Stimulated activated CD8-positive, alpha-beta memory T cell treated with anti-CD3 and anti-CD28 coated beads, Interleukin-4, amount 100 ng/mL, for 4 hours (primary cell): ENCODE measurements around the gene DNAJC17.

Experiments used
- DNase-seq, 2 donors: peaks; one replicate each; pipeline ENCODE4 v3.0.0-alpha.2; 2020; ENCODE audit warnings: low read depth in 2 of 2, low spot score in 1 of 2

DNAJC17 gene

DNA sequence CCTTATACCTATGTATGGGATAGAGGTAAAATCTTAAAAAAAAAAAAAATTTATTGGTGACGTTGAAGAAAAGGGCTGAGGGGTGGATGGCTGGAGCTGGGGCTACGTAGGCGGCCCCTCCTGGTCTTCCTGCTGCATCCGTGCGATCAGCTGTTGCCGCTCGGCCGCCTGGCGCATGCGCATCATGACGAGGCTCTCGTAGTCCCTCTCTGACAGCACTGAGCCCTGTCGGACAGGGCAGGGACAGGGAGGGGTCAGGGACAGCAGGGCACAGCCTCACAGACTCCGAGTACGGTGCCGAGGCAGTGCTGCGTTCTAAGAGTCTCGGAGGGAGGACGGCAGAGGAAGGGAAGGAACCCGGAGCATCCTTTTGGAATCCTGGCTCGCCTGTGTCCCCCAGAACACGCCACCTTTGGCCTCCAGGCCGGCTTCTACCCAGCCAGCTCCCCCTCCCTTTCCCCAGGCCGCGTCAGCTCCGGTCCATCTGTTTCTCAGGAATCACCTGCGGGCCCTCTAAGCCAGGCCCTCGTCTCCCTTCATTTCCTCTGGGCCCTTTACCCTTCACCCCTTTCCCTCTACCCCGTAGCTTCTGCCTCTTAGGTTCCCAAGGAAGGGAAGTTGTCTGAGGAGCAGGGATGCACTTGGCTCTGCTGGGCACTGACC is 39.3 kb downstream of the DNAJC17 start:
- DNase-seq, result no peak

DNA sequence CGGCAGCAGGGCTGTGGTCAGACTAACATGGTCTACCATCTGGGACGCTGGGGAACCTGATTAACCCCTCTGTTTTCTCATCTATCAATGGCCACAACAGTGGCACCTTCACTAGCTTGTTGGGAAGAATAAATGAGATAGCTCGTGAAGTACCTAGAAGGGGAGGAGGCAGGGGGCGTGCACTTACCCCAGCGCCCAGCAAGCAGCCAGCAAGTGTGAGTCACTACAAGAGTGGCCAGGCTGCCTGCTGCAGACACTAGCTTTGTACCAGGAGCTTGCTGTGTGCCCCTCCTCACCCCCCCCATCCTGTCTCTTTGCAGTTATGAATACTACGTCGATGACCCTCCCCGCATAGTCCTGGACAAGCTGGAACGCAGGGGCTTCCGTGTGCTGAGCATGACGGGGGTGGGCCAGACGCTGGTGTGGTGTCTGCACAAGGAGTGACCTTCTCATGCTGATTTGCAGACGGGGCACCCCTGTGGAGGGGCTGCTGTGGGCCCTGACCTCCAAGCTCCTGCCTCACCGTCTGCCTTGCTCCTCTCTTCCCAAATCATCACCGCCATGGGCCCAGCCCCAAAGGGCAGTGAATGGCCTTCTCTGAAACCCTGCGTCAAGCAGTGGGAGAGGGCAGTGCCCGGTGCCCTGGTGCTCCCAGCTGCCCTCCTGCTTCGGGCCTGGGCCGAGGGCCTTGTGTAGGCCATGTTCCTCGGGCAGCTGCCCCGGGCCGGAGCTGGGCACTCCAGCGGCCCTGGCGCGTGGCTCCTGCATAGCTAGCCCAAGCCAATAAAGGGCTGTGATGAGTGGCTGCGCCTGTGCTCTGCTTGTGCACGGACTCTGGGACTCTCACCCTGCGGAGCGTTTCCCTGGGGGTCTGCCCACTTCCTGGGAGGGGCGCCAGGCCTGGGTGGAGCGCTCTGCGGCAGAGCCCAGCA is 40.1 kb downstream of the DNAJC17 start:
- no peak for DNase-seq

DNA sequence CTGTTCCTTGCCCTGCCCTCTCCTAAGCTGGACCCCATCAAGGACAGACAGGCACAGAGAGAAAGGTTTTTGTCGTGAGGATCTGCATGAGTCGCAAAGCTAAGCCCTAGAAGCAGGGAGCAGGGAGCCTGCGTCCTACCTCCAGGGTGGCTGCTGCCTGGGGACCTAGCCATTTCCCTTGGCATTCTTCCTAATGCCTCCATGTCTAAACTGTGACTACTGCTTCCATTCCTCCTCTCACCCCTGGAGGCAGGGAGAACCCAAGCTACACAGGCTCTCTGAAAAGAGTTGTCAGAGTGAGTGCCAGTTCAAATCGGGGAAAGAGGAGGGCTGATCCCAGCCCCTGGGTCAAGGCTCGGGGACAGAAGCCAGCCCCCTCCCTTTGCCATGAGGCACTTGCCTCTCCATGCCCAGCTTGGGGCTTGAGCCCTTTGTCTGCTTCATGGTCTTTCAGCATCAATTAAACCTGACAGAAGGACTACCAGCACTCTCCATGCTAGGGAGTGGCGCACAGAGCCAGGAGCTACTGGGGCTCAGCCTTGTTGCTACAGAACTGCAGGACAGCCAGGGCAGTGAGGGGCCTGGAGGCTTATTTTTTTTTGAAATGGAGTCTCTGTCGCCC is 41.0 kb downstream of the DNAJC17 start:
- DNase-seq, result no peak

GRCh38 chr15:40764629-40765103 is 42.6 kb downstream of the DNAJC17 start:
- DNase-seq, result no peak

- DNase-seq, result peak in 1 of 2 donors; percentile 36
These were observed 43.3 kb downstream of the DNAJC17 start, which contains the start of gene GCHFR for GRCh38 chr15:40763801-40764628. GCHFR (plus strand) TSS chr15:40764068; CDS start chr15:40764181, 113 bp downstream.

DNA sequence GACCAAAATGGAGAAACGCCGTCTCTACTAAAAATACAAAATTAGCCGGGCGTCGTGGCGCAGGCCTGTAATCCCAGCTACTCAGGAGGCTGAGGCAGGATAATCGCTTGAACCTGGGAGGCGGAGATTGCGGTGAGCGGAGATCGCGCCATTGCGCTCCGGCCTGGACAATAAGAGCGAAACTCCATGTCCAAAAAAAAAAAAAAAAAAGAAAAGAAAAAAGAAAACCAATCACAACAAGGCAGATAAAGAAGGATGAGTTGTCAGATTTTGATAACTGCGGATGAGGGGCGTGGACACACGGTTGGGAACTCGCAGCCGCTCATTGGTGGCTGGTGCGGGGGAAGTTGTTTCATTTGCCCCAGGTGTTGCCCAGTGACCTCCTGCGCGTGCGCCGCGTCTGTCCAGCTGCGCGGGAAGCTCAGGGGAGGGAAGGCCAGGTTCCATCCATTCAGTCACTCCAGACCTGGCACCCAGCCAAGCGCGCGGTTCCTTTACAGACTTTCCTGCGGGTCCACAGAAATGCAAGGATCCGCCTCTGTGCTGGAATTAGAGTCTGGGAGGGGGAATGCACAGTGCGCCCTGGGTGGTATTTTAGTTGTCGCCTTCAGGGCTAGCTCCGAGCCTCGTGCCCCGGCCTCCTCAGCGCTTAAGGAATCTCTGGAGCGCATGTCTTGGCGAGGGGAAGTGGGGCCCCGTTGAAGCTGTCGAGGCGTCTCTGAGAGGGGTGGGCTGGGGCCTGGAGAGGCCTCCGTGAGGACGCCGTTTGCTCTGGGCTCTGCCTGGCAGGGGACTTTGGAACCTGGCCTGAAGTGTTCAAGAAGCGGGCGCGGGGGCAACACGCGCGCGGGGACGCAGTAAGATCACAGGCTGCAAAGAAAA is 44.1 kb downstream of the DNAJC17 start:
- DNase-seq, result no peak

- no peak for DNase-seq
These were observed 47.3 kb downstream of the DNAJC17 start for GRCh38 chr15:40759961-40760360.

DNA sequence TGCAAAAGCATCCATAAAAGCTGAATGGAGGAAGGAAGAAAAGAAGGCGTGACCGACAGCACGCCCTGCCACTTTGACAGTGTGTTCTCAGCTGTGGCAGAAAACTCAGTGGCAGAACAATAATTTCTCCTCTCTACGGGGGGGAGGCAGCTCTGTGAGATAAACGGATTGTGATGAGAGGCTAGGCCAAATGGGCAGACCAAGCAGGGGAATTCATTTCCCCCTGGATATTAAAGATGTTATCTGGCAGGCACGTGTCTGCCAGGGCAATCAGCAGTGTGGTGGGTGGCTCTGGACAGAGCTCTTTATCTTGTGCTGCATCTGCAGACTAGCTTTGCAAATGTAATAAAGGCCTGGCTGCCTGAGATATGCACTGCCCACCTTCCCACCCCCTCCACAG is 50.3 kb downstream of the DNAJC17 start:
- no peak for DNase-seq

- no peak for DNase-seq
These were observed 51.5 kb downstream of the DNAJC17 start for GRCh38 chr15:40755812-40756208.

DNA sequence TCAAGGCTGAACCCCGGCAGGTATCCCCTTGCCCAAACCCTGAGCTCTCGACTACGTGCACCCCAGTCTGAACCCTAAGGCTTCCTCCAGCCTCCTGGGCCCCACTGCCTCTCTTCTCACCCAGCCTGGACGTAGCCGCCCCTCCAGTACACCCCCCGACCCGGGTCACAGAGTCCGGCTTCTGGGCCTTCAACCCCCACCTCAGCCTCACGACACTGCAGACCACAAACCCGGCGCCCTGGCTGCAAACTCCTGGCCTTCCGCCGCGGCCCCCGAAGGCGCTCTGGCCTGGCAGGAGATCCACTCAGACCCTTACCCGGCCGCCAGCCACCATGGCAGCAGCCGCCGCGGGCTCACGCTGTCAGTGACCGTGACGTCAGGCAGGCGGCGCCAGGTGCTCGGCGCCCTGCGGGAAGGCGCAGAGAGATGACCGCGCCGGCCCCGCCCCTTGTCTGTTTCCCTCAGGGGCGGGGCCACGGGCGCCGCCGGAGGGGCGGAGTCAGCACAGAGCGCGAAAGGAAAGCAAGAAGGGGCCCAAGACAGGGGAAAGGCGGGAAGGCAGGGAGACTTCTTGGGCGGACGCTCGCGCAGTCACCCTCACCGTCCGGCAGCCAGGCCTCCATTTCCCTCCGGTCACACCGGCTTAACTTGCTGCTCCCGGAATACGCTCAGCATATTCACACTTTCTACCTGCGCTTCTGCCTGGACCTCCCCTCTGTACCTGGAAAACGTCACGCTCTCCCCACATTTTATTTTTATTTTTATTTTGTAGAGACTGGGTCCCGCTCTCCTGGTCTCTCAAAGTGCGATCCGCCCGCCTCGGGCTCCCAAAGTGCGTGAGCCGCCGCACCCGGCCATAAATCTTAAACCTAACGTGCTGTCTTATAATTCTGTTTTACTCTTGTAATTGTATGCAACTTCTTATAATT is 52.1 kb downstream of the DNAJC17 start, which contains the start of gene RMDN3:
RMDN3 (minus strand) TSS at position 372 of the 929 bp plus-strand sequence. CDS start 471 bp downstream, outside the sequence.
- peak; percentile 81 for DNase-seq

DNA sequence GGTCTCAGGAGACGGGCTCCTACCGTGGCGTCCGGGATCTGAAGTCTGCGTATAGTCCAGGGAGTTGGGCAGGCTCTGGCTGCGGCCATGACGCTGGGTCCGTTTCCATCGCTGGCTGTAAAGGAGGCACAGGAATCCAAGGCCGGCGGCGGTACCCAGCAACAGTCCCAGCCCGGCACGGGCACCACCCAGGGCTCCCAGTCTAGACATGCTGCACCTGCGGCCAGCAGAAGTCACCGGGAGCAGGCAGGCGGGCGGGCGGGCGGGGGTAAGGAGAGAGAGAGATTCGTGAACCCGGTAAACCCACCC is 52.7 kb downstream of the DNAJC17 start:
- DNase-seq, result no peak

DNA sequence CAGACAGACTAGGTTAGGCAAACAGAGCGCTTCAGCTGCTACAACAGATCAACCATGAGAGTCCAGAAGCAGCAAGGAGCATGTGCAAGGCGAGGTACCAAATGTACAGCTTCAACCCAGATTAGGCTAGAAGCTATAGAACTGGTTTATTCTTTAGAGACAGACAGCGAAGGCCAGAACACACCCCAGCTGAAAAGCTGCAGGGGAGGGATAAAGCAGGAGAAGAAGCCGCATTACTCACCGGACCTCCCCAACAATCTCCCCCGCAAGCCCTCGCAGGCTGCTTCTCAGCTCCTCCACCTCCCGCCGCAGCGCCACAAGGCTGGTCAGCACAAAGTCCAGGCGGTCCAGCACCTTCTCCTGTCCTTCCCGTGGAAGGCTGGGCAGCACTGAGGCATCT is 55.5 kb downstream of the DNAJC17 start:
- DNase-seq, result no peak

DNA sequence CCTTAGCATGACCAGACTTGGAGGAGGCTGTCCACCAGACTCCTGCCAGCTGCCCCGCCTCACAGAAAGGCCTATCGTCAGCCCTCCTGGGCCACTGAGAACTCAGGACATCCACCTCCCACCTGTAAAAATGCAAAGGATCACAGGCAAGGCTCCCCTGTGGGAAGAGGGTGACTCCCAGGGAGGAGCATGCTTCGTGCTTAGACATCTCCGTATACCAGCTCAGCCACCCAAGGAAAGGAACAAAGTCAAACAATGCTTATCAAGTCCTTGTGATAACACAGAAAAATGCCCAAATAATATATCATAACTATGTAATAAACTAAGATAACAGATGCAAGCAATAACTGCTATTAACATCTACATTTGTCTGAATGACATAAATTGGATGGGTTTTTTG is 56.4 kb downstream of the DNAJC17 start:
- DNase-seq, result no peak

GRCh38 chr15:40749151-40749630 is 58.1 kb downstream of the DNAJC17 start:
- no peak for DNase-seq

DNA sequence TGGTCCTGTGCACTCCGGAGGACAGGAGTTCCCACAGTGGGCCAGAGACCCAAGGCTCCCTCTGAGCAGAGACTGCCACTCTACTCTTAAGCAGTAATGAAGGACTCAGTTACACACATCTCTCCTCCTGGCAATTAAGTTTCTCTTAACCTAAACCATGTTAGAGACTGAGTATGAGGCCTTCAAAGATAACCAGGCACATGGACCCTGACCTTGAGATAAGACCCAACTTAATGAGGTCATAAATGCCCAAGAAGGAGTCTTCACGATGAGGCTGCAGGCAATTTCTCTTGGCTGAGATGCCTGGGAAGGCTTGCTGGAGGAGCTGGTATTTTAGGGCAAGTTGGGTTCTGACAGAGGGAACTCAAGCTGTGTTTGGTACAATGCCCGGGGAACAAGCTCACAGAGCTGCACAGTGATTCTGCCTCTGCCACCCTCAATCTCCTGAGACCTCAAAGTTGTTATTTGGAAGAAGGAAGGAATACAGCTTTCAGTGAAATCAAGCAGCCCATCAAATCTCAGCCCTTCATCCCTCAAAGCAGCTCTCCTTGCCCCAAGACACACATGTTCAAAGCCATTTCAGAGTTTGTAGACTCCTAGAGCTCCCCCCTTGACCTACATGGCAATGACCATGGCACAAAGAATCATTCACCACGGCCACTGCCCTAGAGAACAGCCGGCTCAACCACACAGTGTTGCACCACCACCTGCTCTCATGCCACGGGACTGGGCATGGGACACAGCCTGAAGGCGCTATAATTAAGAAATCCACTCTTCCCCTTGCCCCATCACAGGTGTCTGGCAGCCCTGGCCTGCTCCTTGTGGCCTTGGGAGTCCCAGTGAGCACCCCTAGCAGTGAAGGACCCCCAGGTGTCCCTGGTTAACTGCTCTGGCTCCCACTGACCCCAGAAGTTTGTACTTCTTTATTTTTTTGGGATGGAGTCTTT is 59.3 kb downstream of the DNAJC17 start:
- DNase-seq, result no peak

DNA sequence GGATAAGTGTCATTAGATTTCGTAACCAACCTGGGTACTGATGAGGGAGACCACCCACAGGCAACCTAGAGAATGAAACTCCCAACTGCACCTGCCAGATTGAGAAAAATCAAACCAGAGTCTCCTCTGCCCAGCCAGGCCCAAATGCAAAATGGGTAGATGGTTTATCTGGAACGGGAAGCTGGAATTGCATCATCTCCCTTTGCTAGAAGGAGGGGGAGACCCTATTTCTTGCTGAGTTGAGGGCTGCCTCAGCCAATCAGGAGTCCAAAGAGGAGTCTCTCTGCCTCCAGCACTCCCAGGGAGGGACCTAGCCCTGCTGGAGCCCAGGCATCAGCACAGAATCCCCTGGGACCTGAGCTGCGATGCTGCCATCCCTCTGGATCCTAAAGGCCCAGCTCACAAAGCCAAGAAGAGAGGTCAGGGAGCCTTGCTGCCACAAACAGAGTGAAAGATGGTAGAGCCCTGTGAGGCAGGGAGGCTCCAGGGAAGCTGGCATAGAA is 60.3 kb downstream of the DNAJC17 start:
- no peak for DNase-seq

- DNase-seq, result no peak
These were observed 62.5 kb downstream of the DNAJC17 start for GRCh38 chr15:40744815-40745152.
